Activated B cell treated with CpG ODN at 0.5 μM for 24 hours (primary cell): ENCODE results near the gene CEP41. TPM values are rescaled to one million over a fixed set of nuclear protein-coding genes. Genes with fewer than 3 reads are reported as not detected.

ENCODE experiments used
- ATAC-seq: fragments of 200-7000 bp; cut with Tn5 transposase; one replicate; pipeline ENCODE4 v1.10.0; 2021; ENCODE audit warnings: low read depth, mild to moderate bottlenecking, moderate library complexity
- CTCF ChIA-PET: fragments of 350-600 bp; sonication (Branson Sonifier 250); formaldehyde crosslinking; loops from one replicate; lab custom pipeline; 2021; ENCODE audit warnings: antibody characterized with exemption; lab: Charles Lee
- POLR2A ChIA-PET: fragments of 350-600 bp; sonication (Branson Sonifier 250); formaldehyde crosslinking; loops from one replicate; lab custom pipeline; 2021; ENCODE audit warnings: antibody characterized with exemption; lab: Charles Lee
- DNase-seq: peaks from one replicate; pipeline ENCODE4 v3.0.0; 2022
- H3K27ac Mint-ChIP-seq: one replicate; pipeline ENCODE4 v1.8.0; 2020; ENCODE audit warnings: mixed read lengths
- H3K27me3 Mint-ChIP-seq: one replicate; pipeline ENCODE4 v1.8.0; 2021; ENCODE audit warnings: mixed read lengths
- H3K36me3 Mint-ChIP-seq: one replicate; pipeline ENCODE4 v1.8.0; 2021; ENCODE audit warnings: low read depth, mixed read lengths
- H3K4me1 Mint-ChIP-seq: one replicate; pipeline ENCODE4 v1.8.0; 2021; ENCODE audit warnings: mixed read lengths
- H3K4me3 Mint-ChIP-seq: one replicate; pipeline ENCODE4 v1.8.0; 2020; ENCODE audit warnings: mild to moderate bottlenecking, mixed read lengths
- H3K9me3 Mint-ChIP-seq: one replicate; pipeline ENCODE4 v1.8.0; 2020; ENCODE audit warnings: mixed read lengths
- CTCF ChIP-seq: fragments of 200-600 bp; IDR thresholded peaks from one replicate; pipeline ENCODE4 v1.8.0; 2022; ENCODE audit warnings: antibody characterized with exemption, mild to moderate bottlenecking
- intact Hi-C: fragments of 100-400 bp; cut with micrococcal nuclease; formaldehyde crosslinking; loops from one replicate; pipeline ENCODE4 v1.15.1; 2024
- total RNA-seq: library from RNA; stranded (reverse); gene quantifications from 2 replicates; pipeline ENCODE4 v1.2.3, GENCODE V29; 2022

Gene CEP41
- total RNA-seq, 1 donor from 2014 or later = 5.1 TPM

DNA sequence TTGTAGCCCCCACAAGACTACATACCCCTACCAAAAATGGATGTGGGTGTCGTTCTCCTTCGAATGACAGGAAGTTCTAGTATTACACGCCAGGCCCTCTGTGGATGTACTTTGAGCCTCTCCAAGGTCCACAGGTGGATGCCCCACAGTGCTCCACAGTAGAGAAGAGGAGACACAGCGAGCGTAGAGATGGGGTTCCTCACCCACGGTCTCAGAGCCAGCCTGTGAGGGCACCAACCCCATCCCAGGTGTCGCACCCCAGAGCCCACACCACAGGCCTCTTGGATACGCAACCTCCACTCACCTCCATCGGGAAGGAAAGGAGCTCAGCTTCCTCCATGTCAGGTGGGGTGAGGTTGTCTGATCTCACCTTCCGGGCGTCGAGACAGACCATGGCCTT is 93.9 kb downstream of the CEP41 start:
- ChIA-PET POLR2A (no interaction called here), CTCF (no interaction called here)
- Mint-ChIP-seq H3K9me3 (no peaks in the 10 kb centered on the region), H3K27me3 (peaks cover 7% of the 10 kb centered on the region), H3K4me1 (no peaks in the 10 kb centered on the region), H3K4me3 (no peak overlapping the region), H3K27ac (no peak overlapping the region), H3K36me3 (no peaks in the 10 kb centered on the region)
- ATAC-seq = no peak
- intact Hi-C loops = no loop called here
- TF ChIP-seq CTCF = no peak
- no peak for DNase-seq

DNA sequence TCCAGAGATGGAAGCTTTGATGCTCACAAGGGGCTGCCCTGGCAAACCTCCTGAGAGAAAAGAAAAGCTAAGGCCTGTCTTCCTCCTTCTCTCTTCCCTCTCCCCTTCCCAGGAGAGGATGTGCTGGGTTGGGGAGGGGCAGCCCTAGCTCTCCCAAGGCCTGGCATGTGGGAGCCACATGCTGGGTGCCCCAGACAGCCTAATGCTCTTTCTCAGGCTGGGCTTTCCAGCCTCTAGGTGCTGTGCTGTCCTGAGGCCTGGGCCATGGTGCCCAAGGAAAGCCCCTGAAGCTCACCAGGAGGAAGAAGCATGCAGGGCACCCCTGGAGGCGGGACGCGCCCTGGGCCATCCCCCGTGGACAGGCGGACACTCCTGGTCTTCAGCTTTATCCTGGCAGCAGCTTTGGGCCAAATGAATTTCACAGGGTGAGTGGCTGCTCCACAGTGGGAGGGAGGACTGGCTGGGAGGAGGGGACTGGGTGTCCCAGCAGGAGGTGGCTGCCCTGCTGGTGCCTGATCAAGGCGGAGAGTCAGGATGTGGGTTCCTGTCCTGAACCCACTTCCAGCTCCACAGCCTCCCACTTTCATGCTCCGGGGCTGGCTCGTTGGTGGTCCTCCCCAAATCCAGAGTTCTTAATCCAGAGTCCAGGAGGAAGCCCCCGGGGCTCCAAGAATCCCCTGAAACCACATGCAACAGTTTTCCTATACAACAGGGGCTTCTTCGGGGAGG is 94.5 kb downstream of the CEP41 start:
- POLR2A ChIA-PET = no interaction called here
- DNase-seq (no peak), ATAC-seq (no peak)
- Mint-ChIP-seq H3K27ac (no peak overlapping the region), H3K4me3 (no peak overlapping the region), H3K27me3 (peaks cover 5% of the 10 kb centered on the region), H3K36me3 (no peaks in the 10 kb centered on the region), H3K9me3 (no peaks in the 10 kb centered on the region), H3K4me1 (no peaks in the 10 kb centered on the region)
- TF ChIP-seq CTCF = no peak
- CTCF ChIA-PET = no interaction called here
- intact Hi-C loops = no loop called here

DNA sequence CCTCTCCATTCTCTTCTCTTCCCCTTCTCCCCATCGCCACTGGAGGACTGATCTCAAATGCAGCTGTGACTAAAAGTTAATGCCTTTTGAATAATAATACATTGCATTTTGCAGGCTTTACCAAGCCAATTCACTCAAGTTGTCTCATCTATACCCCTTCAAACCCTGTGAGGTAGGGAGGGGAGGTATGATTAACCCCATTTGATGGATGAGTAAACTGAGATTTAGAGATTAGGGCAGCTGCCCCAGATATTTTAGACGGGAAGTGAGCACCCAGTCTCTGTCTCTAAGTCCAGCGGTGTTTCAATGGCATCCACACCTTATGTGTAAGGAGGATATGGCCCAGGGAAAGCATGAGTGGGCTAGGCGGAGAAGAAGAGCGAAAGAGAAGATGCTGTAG is 95.1 kb downstream of the CEP41 start:
- ChIA-PET CTCF (no interaction called here), POLR2A (no interaction called here)
- intact Hi-C loops = no loop called here
- Mint-ChIP-seq H3K27ac (no peak overlapping the region), H3K36me3 (no peaks in the 10 kb centered on the region), H3K27me3 (peaks cover 3% of the 10 kb centered on the region), H3K4me1 (no peaks in the 10 kb centered on the region), H3K9me3 (no peaks in the 10 kb centered on the region), H3K4me3 (no peak overlapping the region)
- ATAC-seq (no peak), DNase-seq (no peak)
- no peak for TF ChIP-seq CTCF

- Mint-ChIP-seq H3K9me3 (no peaks in the 10 kb centered on the region), H3K27ac (no peak overlapping the region), H3K4me1 (no peaks in the 10 kb centered on the region), H3K27me3 (peaks cover 3% of the 10 kb centered on the region), H3K36me3 (no peaks in the 10 kb centered on the region), H3K4me3 (no peak overlapping the region)
- DNase-seq (no peak), ATAC-seq (no peak)
- intact Hi-C loops = no loop called here
- ChIA-PET POLR2A (no interaction called here), CTCF (no interaction called here)
- TF ChIP-seq CTCF = no peak
These were observed 95.7 kb downstream of the CEP41 start for GRCh38 chr7:130345136-130345535.

DNA sequence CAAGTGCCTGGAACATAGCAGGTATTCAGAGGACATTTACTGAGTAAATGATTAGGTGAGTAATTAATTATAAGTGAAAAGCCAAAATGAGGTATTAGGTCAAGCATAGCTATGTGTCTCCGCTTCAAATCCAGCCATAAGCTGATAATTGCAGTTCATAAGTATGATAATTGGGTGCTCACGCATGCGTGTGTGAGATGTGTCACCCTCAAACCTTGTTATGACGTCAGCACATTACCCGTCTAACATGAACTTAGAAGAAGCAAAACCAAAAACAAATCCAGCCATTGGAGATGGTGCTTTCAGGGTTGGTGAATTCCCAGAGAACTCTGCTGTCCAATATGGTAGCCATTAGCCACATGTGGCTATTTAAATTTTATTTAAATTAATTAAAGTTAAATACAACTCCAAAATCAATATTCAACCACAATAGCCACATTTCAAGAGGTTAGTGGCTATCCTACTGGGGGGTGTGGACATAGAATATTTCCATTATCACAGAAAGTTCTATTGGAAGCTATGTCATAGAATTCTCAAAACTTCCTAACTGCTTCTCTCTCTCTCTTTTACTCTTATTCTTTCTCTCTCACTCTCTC is 96.4 kb downstream of the CEP41 start, which contains the start of gene CPA5:
Gene CPA5 (plus strand): TSS at position 546 of the 596 bp plus-strand sequence. CDS start 1,670 bp downstream, outside the sequence.
- CTCF ChIA-PET = no interaction called here
- no peaks in the 10 kb centered on the region for H3K9me3 Mint-ChIP-seq
- no peak for TF ChIP-seq CTCF
- H3K4me1 Mint-ChIP-seq = no peaks in the 10 kb centered on the region
- POLR2A ChIA-PET = no interaction called here
- ATAC-seq (no peak), DNase-seq (no peak)
- no peak within 1 kb of the TSS for H3K27ac Mint-ChIP-seq
- H3K36me3 Mint-ChIP-seq = no peaks in the 10 kb centered on the region
- no peaks in the 10 kb centered on the region for H3K27me3 Mint-ChIP-seq
- H3K4me3 Mint-ChIP-seq = no peak within 1 kb of the TSS
- intact Hi-C loops = no loop called here

Other genes with a start within 250 kb of the CEP41 start
- 30.0 and 32.6 TPM in 2 replicates for gene TMEM209, start 235.6 kb downstream of the CEP41 start, total RNA-seq
- not detected in 2 replicates for gene SSMEM1, start 233.2 kb downstream of the CEP41 start, total RNA-seq
- not detected in 2 replicates for gene CPA2, start 174.2 kb downstream of the CEP41 start, total RNA-seq
- gene CPA4, start 147.9 kb downstream of the CEP41 start, total RNA-seq = not detected in 2 replicates
- gene CPA5, start 96.2 kb downstream of the CEP41 start, total RNA-seq = not detected in 2 replicates
- not detected in 2 replicates for gene CPA1, start 60.5 kb downstream of the CEP41 start, total RNA-seq
- 7.4 and 8.1 TPM in 2 replicates for gene MEST, start 51.1 kb upstream of the CEP41 start, total RNA-seq
- gene COPG2, start 227.7 kb upstream of the CEP41 start, total RNA-seq = 15.3 and 15.4 TPM in 2 replicates
- gene TSGA13, start 245.5 kb upstream of the CEP41 start, total RNA-seq = not detected in 2 replicates